GM10248 (cell line): ENCODE results near the gene C17orf50.

Experiments used
- CTCF ChIA-PET: fragments of 300-600 bp; sonication (Branson Sonifier 250); formaldehyde crosslinking; extraction: SDS; loops from one replicate; lab custom pipeline; 2021; ENCODE audit warnings: antibody characterized with exemption; lab: Yijun Ruan, JAX
- POLR2A ChIA-PET: fragments of 350-650 bp; sonication (Branson Sonifier 250); formaldehyde crosslinking; extraction: SDS; loops from one replicate; lab custom pipeline; 2020; ENCODE audit warnings: antibody characterized with exemption; lab: Yijun Ruan, JAX
- DNase-seq: peaks from one replicate; pipeline ENCODE4 v3.0.0; 2012; ENCODE audit errors: extremely low spot score
- TF ChIP-seq, protein P1 (sequence below): IDR thresholded peaks from 2 replicates; pipeline ENCODE4 v1.5.1; 2012; ENCODE audit warnings: mild to moderate bottlenecking, low read depth; ENCODE audit errors: extremely low read depth, missing control alignments, control extremely low read depth

The C17orf50 gene

GRCh38 chr17:35716897-35717465 is 43.7 kb upstream of the C17orf50 start:
- DNase-seq = no peak
- ChIA-PET POLR2A (no interaction called here), CTCF (interaction anchor here (1.5 to 2.8 kb wide), 4 partner anchors 9 to 31 kb away, joined by 3 to 12 read pairs (median 6); no protein-coding TSS in a partner anchor)
- TF ChIP-seq, protein P1, sequence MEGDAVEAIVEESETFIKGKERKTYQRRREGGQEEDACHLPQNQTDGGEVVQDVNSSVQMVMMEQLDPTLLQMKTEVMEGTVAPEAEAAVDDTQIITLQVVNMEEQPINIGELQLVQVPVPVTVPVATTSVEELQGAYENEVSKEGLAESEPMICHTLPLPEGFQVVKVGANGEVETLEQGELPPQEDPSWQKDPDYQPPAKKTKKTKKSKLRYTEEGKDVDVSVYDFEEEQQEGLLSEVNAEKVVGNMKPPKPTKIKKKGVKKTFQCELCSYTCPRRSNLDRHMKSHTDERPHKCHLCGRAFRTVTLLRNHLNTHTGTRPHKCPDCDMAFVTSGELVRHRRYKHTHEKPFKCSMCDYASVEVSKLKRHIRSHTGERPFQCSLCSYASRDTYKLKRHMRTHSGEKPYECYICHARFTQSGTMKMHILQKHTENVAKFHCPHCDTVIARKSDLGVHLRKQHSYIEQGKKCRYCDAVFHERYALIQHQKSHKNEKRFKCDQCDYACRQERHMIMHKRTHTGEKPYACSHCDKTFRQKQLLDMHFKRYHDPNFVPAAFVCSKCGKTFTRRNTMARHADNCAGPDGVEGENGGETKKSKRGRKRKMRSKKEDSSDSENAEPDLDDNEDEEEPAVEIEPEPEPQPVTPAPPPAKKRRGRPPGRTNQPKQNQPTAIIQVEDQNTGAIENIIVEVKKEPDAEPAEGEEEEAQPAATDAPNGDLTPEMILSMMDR = no peak

- ChIA-PET CTCF (interaction anchor here (1.4 to 2.8 kb wide), 5 partner anchors 9 to 47 kb away, joined by 3 to 12 read pairs (median 7); no protein-coding TSS in a partner anchor), POLR2A (no interaction called here)
- TF ChIP-seq, protein P1 = no peak
- no peak for DNase-seq
These were observed 43.2 kb upstream of the C17orf50 start for GRCh38 chr17:35717475-35717874.

DNA sequence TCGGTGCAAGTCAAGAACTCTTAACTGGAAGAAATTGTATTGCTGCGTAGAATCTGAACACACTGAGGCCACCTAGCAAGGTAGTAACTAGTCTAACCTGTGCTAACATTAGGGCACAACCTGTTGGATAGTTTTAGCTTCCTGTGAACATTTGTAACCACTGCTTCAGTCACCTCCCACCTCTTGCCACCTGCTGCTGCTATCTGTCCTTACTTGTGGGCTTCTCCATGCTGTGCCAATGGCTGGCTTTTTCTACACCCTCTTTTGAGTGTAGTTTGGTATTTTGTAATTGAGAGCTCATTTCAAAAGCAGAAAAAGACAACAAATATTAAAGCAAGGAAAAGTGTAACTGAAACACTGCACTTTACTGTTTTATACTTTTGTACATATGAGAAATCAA is 37.0 kb upstream of the C17orf50 start:
- POLR2A ChIA-PET = no interaction called here
- CTCF ChIA-PET = interaction anchor here (1.2 to 3.7 kb wide), 3 partner anchors 13 to 40 kb away, joined by 3 to 15 read pairs (median 15); no protein-coding TSS in a partner anchor
- TF ChIP-seq, protein P1 = no peak
- DNase-seq = no peak

- TF ChIP-seq, protein P1 = no peak
- ChIA-PET POLR2A (no interaction called here), CTCF (interaction anchor here (1.6 to 3.7 kb wide), 3 partner anchors 23 to 112 kb away, joined by 3 to 15 read pairs (median 15); no protein-coding TSS in a partner anchor)
- DNase-seq = no peak
These were observed 35.6 kb upstream of the C17orf50 start for GRCh38 chr17:35725058-35725457.

DNA sequence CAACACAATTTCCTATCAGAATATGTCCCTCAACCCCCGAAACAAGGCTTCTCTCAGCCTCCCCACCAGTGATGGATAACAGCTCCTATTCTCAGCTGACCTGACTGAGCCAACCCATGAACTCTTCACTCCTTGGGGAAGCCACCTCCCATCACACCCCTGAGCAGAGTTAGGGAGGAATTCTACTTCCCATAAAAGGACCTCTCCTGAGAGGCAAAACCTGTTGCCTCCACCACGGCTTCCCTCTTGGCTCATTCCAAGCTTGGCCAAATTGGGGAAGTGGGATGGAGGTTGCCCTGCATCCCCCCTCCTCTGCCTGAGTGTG is 34.9 kb upstream of the C17orf50 start:
- TF ChIP-seq, protein P1 = no peak
- no peak for DNase-seq
- POLR2A ChIA-PET = interaction anchor here (0.6 kb wide), 1 partner anchor 731 kb away, joined by 12 read pairs; no protein-coding TSS in a partner anchor
- CTCF ChIA-PET = interaction anchor here (1.3 to 1.6 kb wide), 2 partner anchors 8 to 113 kb away, joined by 3 read pairs; no protein-coding TSS in a partner anchor

DNA sequence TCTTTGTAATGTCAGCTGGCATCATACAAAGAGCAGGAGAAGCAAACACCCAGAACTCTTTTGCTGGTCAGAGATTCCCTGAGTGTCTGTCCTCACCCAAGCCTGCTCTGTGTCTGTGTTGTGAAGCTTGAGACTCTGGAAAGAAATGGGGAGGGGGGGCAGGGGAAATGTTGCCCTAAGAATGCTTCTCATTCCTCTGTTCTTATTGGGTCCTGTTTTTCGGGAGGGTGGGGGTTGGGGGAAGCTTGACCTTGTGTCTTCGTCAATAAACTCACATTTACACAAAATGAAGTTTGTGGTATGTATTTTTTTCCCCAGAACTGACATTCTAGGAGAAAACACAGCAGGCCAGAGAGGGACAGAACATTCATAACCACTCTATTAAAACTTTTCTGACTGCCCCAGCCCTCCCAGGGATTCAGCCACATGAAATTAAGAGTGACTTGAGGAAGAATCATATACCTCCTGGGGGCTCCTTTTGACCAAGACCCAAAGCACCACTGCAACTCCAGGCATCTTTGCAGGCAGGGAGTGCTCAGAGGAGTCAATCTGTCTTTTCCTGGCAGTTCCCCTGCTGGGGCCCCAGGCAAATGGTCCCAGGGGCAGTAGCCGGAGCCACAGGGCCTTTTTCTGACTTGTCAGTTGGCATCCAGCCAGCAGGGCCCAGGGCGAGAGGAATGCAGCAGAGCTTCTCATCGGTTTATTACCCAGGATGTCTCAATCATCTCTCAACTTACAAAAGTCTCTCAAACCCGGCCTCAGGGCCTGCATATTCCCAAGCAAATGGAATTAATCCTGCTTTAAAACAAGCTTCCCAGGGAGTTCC is 34.3 kb upstream of the C17orf50 start:
- ChIA-PET CTCF (interaction anchor here (1.0 to 2.5 kb wide), 4 partner anchors 9 to 113 kb away, joined by 3 to 16 read pairs (median 4); no protein-coding TSS in a partner anchor), POLR2A (interaction anchor here (0.6 kb wide), 1 partner anchor 732 kb away, joined by 12 read pairs; no protein-coding TSS in a partner anchor)
- TF ChIP-seq, protein P1 = no peak
- DNase-seq = no peak
